Measurements from ENCODE around the gene NPBWR2. TPM values are rescaled to one million over a fixed set of nuclear protein-coding genes. Genes with fewer than 3 reads are reported as not detected.
A peak's percentile ranks its signal among the peaks of the same experiment; 100 is the strongest.

NPBWR2 gene
- total RNA-seq, 1 donor from 2014 or later, result not detected

DNA sequence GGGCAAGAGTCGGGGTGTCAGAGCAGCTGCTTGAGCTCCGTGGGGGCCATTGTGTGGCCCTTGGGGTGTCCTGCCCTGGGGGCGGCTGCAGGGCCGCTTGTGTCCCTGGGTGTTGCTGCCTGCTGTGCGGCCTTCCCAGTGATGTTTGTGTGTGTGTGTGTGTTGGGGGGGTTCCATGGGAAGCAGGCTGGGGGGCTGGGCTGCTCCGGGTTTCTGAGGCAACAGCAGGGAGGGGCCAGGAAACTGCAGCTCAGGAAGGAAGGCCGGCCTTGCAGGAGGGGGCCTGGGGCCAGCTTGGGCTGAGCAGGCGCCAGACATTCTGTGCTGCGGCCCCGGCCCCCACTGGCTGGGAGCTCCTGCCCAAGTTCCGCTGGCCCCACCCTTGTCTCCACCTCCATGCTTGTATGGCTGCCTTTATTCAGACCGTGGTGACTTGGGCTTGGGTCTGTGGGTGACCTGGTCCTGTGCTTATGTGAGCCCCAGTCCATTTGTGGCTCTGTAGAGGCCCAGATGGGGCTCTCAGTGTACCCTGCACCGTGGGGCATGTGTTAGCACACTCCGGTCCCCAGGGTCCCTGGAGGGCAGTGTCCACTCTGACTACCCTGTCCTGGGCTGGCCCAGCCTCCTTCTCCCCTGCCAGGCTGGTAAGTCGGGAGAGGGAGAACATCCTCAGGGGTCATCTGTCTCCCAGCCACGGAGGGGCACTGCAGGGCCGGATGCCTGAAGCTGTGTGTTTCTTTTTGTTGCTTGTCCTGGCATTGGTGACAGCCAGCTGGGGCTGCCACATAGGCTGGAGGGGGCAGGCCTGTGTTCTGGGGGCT, 53.3 kb downstream of the NPBWR2 start:
- intact Hi-C loops (cut with DNase I), result no loop called here
- DNase-seq (ENCODE audit: low spot score), result no peak
- peak; percentile 4 for ATAC-seq

Small RNA genes lying within 50 kb of the gene (microRNA-seq; reads per million reads assigned to microRNA genes)
- not detected for gene MIR6813

Other genes starting within 250 kb of the NPBWR2 start
- gene ABHD16B, start 246.1 kb downstream of the NPBWR2 start, total RNA-seq, result not detected
- gene TPD52L2, start 242.3 kb downstream of the NPBWR2 start, total RNA-seq, result 69.1 TPM
- 30.1 TPM for gene DNAJC5, start 212.4 kb downstream of the NPBWR2 start, total RNA-seq
- 50.8 TPM for gene UCKL1, start 151.1 kb downstream of the NPBWR2 start, total RNA-seq
- 13.6 TPM for gene ZNF512B, start 137.6 kb downstream of the NPBWR2 start, total RNA-seq
- gene SAMD10, start 127.9 kb downstream of the NPBWR2 start, total RNA-seq, result 2.9 TPM
- gene PRPF6, start 126.4 kb downstream of the NPBWR2 start, total RNA-seq, result 60.4 TPM
- gene C20orf204, start 71.4 kb downstream of the NPBWR2 start, total RNA-seq, result 2.1 TPM
- gene SOX18, start 57.9 kb downstream of the NPBWR2 start, total RNA-seq, result 134 TPM
- 81.2 TPM for gene TCEA2, start 44.4 kb downstream of the NPBWR2 start, total RNA-seq
- 10.8 TPM for gene RGS19, start 28.0 kb downstream of the NPBWR2 start, total RNA-seq
- gene OPRL1, start 27.5 kb downstream of the NPBWR2 start, total RNA-seq, result 1.0 TPM
- gene LKAAEAR1, start 23.2 kb downstream of the NPBWR2 start, total RNA-seq, result not detected
- gene MYT1, start 56.9 kb upstream of the NPBWR2 start, total RNA-seq, result not detected
- gene PCMTD2, start 148.2 kb upstream of the NPBWR2 start, total RNA-seq, result 85.6 TPM

Data from sciatic nerve (tissue), 2 donors.